NCI-H446 (cell line): ENCODE measurements around the gene MPHOSPH6.
A peak's percentile ranks its signal among the peaks of the same experiment; 100 is the strongest.
"Not testable (repeated sequence)": the region's sequence is repeated elsewhere in the genome, so short reads cannot be mapped to it uniquely, and the experiment has no call there.

Experiments
- DNase-seq, 2 experiments: peaks; one replicate each; lab custom pipeline; 2025; lab: John Stamatoyannopoulos, UW

Gene MPHOSPH6, protein sequence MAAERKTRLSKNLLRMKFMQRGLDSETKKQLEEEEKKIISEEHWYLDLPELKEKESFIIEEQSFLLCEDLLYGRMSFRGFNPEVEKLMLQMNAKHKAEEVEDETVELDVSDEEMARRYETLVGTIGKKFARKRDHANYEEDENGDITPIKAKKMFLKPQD

DNA sequence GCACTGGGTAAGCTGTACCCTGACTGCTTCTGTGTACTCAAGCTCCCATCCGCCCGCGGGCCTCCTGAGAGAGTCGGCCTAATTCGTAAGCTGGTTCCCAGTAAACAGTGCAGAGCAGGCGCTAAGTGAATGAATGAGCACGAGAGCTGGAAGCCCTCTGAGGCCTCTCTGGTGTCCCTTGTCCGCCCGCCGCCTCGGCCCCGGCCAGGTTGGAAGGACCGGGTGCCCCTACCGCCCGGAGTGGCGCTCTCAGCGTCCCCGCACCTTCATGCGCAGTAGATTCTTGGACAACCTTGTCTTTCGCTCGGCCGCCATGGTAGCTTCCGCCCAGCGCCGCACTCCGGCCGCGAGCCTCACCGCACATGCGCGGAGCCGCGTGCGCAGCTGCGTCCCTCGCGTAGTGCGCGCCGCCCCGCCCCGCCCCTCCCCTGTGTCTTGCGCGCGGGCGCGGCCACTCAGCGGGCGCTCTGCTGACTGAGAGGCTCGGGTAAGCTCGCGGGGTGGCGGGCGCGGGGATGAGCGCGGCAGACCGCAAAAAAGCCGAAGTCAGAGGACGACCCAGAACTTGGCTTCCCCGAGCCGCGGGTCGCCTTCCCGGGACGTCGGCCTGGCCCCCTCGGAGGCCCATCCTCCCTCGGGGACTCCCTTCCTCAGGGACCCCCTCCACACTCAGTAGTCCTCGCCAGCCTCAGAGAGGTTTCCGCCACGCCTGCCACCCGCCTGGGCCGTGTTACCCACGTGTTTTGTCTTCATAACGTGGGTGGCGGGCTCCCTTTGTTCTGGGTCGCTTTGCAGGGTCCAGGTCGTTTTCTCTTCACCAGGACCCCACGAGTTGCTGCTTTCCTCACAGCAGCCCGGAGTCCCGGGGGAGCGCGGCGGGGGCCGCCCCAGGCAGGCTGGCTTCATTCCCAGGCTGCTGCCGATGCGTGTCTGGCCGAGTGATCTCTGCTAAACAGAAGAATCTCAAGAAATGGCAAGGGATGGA is at the start of gene MPHOSPH6:
TSS of gene MPHOSPH6 (minus strand) at position 364 of the 985 bp plus-strand sequence. CDS start at position 315, 49 bp downstream.
- peak; percentile 41 to 81 for DNase-seq

DNA sequence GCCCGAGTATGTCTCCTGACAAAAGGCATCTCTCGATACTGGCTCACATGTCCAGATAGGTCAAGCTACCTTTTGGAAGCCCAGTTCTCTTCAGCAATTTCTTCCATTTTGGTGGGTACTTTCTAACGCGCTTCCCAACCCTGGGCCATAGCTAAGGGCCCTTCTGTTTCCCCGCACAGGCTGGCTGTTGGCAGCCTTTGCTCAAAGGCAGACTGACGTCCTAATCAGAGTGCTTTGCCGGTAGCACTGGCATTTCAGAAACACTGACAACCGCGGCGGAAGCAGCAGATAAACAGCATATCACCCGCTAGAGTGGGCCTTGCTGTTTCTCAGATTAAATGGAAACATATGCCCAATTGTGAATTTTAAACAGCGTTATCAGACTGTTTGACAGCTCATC is 49.3 kb upstream of the MPHOSPH6 start:
- no peak for DNase-seq

DNA sequence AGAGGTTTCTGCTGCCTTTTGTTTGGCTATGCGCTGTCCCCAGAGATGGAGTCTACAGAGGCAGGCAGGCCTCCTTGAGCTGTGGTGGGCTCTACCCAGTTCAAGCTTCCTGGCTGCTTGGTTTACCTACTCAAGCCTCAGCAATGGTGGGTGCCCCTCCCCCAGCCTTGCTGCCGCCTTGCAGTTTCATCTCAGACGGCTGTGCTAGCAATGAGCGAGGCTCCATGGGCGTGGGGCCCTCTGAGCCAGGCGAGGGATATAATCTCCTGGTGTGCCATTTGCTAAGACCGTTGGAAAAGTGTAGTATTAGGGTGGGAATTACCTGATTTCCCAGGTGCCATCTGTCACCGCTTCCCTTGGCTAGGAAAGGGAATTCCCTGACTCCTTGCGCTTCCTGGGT is 39.3 kb upstream of the MPHOSPH6 start:
- DNase-seq, result not testable (repeated sequence)

DNA sequence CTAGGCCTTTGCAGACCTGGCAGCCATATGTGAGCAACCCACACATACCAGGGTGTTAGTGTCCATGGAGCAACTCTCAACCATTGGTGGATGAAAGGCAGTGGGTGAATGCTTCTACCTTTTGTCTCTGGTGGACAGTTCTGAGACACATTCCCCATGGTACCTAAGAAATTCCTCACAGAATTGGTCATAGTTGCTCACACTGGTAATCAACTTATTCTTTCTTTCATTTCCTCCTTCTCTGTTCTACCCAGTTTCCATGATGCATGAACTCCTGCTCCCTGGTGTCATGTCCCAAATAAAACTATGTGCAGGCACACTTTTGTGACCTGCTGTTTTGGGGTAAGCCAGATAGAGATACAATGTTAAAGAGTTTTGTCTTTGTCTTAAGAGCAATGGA is 33.2 kb upstream of the MPHOSPH6 start:
- DNase-seq, result no peak

DNA sequence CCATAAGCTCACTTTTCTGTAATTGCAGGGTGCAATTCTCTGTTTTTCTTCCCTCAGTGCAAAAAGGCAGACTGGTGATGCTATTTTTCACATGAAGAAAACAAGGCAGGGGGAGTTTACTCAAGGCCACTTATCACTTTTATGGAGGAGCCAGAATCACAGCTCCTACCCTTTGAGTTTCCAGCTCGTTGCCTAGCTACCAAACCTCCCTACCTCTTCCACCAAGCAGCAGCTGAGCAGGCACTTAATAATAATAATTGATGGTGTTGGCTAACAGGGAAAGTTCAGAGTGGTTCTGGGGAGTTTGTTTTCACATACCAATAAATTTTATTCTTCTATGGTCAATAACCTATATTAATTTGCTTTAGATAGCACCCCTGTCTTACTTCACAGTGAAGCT is 31.9 kb upstream of the MPHOSPH6 start:
- no peak for DNase-seq

DNA sequence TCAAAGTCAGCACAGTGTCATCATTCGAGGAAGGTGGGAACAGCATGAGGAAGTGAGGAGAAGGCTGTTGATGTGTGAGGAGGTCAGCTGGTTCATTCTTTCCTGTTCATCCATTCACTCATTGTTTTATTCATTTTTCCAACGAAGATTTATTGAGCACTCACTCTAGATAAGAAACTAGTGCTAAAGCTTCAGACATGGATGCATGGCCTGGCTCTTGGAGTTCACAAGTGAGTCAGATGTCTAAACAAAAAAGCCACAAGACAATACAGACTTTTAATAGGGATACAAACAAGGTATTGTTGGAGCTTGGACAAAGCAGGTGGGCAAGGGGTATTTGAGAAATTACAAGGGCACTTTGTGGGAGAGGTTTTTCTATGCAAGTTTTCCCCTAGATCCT is 31.3 kb upstream of the MPHOSPH6 start:
- no peak for DNase-seq

DNA sequence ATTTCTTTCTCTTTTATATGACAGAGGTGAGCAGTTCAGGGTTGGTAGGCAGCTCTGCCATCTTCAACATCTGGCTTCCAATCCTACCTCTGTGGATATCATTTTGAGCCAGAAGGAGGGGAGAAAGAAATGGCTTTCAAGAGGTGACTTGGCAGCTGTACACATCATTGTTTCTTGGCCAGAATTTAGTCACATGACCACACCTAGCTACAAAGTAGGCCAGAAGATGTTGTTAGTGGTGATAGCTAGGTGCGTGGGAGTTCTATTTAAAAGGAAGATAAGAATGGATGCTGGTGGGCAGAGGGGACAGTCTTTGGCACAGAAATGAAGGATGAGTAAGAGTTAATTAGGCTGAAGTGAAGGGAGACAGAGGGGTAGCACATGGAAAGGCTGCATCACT is 29.2 kb upstream of the MPHOSPH6 start:
- DNase-seq, result no peak

DNA sequence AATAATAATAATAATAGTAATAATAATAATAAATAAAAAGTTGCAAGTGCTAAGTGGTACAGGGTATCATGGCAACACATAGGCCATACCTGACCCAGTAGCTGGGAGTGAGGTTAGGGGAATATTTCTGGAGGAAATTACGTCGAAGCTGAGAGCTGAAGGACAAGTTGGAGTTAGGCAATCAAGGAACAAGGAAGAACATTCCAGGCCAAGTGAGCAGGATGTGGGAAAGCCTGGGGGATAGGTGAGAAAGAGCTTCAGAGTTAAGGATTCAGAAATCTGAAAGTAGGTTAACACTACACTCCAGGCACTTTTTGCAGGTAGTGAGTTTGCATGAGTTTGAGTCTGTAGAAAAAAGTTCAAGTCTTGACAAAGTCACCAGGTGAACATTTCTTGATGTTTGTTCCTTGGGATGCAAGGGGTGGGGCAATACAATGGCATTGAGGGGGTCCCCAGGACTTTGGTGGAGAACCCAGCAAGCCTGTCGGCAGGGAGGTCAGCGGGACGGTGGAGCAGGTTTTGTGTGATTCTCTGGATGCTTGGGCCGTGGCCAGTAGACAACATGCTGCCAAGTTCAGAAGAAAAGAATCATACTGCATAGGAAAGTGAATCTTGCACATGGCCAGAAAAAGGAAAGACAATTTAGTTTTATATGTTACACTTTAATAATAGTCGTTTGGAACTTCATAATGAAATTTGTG is 27.7 kb upstream of the MPHOSPH6 start:
- DNase-seq, result no peak

DNA sequence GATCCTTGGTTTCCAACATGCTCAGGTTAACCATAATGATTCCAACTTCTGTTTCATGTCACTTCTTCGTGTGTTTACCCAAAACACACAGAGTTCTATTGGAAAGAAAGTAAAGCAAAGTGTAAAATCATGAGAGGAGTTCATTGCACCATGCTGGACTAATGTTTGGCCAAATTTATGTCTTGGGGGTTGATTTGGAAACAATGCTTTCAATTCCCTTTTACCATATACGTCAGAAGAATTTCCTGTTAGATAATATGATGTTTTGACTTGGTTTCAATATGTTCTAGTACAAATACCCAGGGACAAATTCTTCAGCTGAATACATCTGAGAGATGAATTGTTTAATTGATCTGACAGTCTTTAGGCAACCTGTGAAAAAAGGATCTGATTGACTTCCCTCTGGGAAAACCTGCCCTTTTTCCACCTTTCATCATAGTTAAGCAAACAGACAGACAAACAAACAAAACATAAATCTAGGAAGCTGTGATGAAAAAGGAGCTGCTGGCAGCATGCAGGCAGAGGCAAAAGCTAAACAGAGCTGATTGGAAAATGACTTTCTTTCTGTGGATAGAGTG is 26.0 kb upstream of the MPHOSPH6 start:
- DNase-seq, result no peak

DNA sequence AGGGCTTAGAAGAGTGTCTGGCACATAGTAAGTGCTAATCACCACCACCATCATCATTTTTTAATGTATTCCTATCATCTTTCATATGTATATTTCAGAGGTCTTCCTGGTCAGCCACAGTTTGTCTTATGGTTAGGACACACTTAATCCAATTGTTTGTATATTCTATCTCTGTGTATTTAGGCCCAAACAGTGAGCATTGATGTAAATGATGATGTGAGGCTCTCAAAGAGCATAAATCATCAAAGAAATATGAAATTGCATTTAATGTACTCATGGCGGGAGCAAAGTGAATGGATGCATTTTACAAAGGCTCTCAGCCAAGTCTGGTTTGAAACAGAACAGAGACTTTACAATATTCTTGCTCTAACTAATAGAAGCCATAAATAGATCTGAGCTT is 24.1 kb upstream of the MPHOSPH6 start:
- DNase-seq, result no peak

DNA sequence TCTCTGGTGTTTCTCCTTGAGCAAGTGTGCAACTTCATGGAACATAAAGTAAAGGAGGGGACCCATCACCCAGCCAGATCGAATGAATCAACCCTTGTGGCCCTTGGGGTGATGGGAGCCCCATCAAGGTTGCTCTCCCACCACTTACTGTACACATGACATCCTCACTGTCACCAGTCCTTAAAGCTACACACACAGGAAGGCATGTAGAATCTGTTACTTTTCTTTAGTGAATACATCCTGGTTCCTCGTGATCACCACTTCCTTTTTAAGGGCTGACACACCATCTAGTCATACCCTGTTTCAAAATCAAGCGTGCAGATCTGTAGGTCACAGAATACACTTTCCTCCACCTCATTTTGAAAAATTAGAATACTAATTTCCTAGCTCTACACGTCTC is 22.6 kb upstream of the MPHOSPH6 start:
- DNase-seq, result no peak

DNA sequence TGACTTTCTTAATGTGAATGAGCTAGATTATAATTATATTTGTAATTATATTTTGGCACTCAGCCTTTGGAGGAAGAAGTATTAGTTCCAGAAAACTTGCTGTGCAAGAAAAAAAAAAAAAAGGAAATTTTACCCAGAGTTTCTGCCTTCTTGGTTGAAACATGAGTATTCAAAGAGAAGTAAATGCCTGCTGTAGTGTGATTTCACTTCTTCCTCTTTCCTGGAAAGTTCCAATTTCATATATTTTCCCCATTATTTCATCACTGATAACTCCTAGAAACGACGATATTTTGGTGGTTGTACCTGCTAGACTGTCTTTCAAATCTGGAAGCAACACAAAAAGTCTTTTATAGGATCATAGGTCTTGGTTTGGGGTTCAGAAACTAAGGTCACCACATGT is 20.4 kb upstream of the MPHOSPH6 start:
- no peak for DNase-seq

DNA sequence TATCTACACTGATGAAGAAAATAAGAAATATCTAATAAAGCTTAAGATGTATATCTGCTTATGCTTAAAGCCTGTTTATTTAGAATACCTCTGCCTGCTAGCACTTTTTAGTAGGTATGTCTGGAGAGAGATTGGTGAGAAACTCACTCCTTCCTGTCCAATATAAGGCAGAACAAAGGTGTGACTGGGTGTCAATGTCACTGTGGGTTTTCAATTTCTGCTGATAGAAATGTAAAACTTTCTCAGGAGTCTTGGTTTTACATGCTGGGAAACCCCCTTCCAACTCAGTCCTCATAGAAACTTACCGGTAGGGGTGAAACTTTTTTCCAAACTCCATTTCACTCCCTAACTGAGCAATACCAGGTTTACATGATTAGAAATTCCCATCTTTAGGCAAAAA is 17.8 kb upstream of the MPHOSPH6 start:
- no peak for DNase-seq

DNA sequence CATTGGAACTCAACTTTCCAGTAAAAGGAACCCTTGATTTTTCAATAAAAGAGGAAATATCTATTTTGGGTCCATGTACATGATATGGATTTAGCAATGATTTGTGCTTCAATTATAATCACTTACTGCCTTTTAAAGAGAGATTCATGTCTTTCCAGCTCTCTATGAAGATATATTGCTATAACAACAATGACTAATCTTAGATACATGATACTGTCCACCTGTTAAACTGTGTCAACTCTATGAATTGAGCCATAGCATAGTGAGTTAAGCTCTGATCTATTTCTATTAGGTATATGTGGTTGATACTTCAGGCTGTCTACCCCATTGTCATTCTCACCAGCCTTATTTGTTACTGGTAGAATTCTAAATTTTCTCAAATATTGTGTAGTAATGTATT is 15.0 kb upstream of the MPHOSPH6 start:
- no peak for DNase-seq

DNA sequence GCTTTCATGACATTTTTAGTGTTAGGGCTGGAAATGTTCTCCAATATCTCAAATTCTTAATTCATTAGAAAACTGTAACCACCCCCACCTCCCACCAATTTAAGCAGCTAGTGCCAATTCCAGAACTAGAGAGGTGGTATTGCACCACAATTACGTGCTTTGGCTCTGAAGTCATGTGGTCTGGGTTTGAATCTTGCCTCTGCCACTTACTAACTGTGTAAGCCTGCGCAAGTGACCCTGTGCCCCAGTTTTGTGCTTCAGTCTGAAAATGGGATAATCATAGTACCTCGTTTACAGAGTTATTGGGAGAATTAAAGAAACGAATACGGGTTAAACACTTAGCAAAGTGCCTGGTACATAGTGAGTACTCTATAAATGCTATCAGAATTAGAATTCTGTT is 14.2 kb upstream of the MPHOSPH6 start:
- no peak for DNase-seq

DNA sequence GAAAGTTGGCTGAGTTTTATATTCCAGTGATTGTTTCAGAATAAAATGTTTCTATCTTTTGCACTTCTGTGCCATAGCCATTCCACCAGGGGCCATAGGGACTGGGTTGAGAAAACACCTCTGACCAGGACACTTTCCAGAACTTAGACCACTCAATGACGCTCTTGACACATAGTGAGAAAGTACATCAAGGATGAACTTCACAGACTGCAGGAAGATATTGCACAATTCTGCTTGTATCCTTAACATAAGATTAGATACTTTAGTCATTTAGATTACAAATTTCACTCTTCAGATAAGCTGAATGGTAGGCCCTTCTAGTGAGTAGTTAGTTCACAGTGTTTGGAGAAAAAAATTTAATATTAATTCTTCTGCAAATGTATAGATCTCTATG is 13.0 kb upstream of the MPHOSPH6 start:
- DNase-seq, result no peak

DNA sequence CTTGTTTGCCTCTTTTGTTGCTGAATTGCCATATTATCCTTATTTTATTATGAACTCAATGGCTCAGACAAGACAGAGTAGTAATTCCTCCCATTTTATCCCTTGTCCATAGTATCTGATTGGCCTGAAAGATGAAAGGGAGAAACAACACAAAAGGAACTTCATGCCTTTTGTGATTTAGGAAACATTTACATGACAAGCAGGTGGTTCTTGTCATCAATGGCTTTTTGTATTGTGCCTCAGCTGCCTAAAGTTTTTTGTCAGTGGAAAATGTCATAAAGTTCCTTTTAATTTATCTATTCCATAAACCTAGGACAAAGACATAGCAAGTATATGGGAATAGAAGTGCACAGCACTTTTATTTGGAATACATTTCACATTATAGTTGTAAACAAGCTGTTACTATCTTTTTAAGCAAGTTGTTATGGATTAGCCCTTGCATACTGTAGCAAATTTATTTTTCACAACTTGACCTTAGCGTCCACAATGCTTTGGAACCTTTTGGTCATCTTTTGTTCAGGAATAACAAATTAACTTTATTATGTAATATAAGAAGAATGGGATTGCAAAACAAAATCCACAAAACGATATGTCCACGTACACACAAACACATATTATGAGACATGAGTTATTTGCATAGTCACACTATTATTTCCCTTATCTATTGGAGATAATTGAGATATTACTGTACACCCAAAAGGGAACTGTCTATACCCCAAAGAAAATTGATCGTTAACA is 12.4 kb upstream of the MPHOSPH6 start:
- no peak for DNase-seq

DNA sequence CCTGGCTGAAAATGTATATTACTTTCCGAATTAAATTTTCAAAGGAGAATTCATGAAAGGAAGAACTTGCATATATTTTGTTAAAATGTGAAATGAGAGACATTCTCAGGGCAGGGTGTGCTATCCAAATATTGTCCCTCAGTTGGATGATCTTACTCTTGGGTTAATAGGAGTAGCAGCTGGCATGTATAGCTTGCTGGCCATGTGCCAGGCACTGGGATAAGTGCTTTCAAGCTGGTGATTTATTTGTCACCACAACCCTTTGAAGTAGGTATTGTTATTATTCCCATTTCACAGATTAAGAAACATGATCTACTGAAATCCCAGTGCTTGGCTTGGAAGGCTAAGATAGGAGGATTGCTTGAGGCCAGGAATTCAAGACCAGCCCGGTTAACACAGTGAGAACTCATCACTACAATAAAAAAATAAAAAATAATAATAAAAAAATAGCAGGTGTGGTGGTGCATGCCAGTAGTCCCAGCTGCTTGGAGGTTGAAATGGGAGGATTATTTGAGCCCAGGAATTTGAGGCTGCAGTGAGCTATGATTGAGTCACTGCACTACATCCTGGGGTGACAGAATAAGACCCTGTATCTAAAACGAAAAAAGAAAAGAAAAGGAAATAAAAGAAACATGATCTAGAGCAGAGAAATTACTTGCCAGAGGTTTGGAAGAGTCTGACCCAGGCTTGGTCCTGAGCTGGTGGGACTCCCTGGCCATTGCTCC is 11.6 kb upstream of the MPHOSPH6 start:
- no peak for DNase-seq

DNA sequence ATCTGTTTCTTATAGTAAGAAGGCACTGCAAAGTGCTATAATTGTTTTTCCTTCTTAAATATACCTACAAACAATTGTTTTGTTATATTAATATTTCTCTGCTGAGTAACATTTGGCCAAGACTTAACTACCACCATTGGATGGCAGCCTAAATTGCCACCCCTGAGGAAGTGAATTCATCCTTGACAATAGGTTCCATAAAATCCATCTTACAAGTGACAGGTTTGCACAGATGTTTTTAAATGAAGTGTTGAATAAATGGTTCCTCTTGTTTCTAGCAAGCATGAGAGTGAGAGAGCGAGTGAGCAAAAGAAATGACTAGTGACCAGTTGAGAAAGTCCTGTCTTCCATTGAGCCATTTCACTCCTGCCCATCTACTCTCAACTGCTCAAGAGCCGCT is 8.3 kb upstream of the MPHOSPH6 start:
- no peak for DNase-seq

DNA sequence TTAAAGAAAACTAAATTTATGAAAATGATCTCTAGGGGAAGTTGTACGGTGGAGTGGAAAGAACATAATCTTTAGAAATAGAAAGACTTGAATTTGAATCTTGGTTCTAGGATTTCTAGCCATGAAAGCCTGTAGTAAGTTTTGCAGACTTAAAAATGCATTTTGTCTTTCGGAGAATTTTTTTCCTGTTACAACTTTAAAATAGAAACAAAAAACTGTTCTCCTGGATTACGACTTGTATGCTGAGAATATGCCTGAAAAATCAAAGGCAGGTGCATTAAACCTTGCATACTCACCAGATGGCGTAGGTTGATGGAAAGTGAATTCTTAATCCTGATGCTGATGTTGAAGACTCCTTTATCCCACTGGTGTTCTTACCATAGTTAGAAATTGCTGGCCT is 7.5 kb upstream of the MPHOSPH6 start:
- DNase-seq, result no peak

DNA sequence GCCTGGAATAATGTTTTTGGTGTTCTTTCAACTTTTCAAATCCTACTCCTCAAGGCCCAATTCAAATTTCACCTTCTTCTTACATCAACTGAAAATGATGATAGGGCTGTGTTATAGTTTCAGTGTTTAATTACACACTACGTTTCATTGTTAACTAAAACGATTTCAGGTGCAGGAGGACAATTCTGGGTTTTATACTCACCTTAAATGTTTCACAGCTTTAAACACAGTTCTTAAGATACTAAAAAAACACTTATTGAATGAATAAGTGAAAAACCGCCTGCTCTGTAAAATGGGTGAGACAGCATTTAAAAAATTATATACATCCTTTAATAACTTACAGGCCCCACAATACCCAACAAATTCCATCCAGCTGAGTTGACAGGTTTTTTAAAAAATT is 6.2 kb upstream of the MPHOSPH6 start:
- DNase-seq, result no peak
